ENCODE measurements around the gene LINGO3. TPM values are rescaled to one million over a fixed set of nuclear protein-coding genes. Genes with fewer than 3 reads are reported as not detected.

LINGO3 gene
- polyA plus RNA-seq, 3 donors, result 0.08 to 2.8 (median 2.2) TPM

DNA sequence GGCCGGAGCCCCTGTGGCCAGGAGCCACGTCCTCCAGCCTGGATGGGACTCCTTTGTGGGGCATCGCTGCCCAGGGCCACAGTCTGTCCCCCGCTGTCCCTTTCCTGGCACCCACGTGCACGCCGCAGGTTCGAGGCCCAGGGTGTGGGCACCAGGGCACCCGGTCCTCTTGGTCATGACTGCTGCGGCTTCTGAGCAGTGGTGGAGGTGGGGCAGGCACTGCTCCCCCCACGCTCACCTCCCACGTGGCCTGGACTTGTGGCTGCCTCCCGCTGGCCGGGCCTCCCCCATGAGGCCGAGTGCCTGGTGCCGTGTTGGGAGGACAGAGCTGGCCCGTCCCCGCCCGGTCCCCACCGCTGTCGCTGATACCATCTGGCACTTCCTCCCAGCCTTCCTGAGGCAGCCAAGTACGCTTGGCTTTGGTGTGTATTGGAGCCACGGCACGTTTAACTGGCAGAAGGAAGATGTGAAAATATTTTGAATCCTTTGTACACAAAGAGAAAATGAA, 33.3 kb upstream of the LINGO3 start:
- WGBS (ENCODE audit: insufficient coverage), result 48% methylated on average over 14 of the region's 24 CpGs
- peaks cover 15 to 20% of the 10 kb centered on the region in 2 donors for H3K36me3 ChIP-seq (replicated peaks in 1 of 2; ENCODE audit: control insufficient read depth in 1 of 2, insufficient read depth in 2 of 2, low read length in 2 of 2)
- peak overlapping the region in 2 of 7 donors; percentile 24 to 55 for H3K27ac Mint-ChIP-seq

DNA sequence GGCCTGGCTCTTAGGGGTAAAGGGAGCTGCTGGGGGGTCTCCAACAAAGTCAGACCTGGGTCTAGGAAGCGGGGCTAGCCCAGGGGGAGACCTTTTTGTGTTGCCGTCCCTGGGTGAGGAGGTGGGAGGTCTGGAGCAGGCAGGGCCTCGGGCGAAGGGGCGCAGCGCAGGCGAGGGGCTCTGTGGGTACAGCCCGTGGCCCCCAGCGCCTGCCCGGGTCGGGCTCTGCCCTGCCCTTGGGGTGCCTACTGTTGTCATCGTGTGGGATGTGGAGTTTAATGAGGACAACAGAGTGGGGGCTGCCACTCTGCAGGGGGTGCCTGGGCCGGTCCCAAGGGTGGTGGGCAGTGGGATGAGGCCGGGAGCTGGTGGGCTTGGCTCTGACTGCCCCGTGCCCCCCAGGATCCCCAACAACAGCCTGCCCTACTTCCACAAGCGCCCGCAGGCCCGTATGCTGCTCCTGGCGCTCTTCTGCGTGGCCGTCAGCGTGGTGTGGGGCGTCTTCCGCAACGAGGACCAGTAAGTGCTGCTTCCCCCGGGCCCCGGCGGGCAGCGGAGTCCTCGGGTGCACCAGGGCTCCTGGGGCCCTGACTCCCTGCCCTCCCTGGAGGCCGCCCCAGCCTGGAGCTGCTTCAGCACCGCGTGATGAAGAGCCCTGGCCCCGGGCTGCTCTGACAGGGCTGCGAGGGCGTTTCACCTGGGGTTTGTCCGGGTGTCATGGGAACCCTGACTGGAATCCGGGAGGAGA, 32.7 kb upstream of the LINGO3 start:
- Histone ChIP-seq H3K36me3 (replicated peaks in 1 of 2; ENCODE audit: control insufficient read depth in 1 of 2, insufficient read depth in 2 of 2, low read length in 2 of 2) (peaks cover 13 to 20% of the 10 kb centered on the region in 2 donors), H3K27me3 (ENCODE audit: control insufficient read depth in 2 of 2, insufficient read depth in 2 of 2, low read length in 2 of 2) (no peaks in the 10 kb centered on the region), H3K9me3 (replicated peaks in 1 of 2; ENCODE audit: control insufficient read depth in 1 of 2, insufficient read depth in 1 of 2, low read length in 2 of 2) (peaks cover 0 to under 1% of the 10 kb centered on the region in 2 donors), H3K4me1 (ENCODE audit: control insufficient read depth in 1 of 2, insufficient read depth in 2 of 2, low read length in 2 of 2) (no peaks in the 10 kb centered on the region), H3K79me2 (ENCODE audit: insufficient read depth, low read length) (peaks cover 2% of the 10 kb centered on the region), H4K20me1 (ENCODE audit: insufficient read depth, low read length) (peaks cover 12% of the 10 kb centered on the region), H3K27ac (ENCODE audit: low read depth in 1 of 2, low read length in 2 of 2) (no peak overlapping the region), H2AFZ (ENCODE audit: insufficient read depth, low read depth, low read length, poor library complexity, severe bottlenecking) (no peak overlapping the region), H3K4me3 (replicated peaks in 1 of 3; ENCODE audit: low read depth in 2 of 3, low read length in 3 of 3) (no peak overlapping the region), H3K4me2 (replicated peaks; ENCODE audit: extremely low read depth, low read length, poor library complexity, severe bottlenecking) (no peak overlapping the region), H3K9ac (ENCODE audit: insufficient read depth, low read length, poor library complexity, severe bottlenecking) (no peak overlapping the region)
- DNase-seq, result no peak
- Mint-ChIP-seq H3K4me3 (no peak overlapping the region), H3K27ac (peak overlapping the region in 1 of 7 donors; percentile 24), H3K36me3 (peaks cover 17 to 40% of the 10 kb centered on the region in 2 donors), H3K27me3 (ENCODE audit: low read depth in 3 of 3) (no peaks in the 10 kb centered on the region), H3K9me3 (peaks cover 0 to 1% (median 0%) of the 10 kb centered on the region in 7 donors), H3K4me1 (no peaks in the 10 kb centered on the region)
- WGBS (ENCODE audit: insufficient coverage), result 89% methylated on average over 27 of the region's 38 CpGs
- TF ChIP-seq, protein P1, sequence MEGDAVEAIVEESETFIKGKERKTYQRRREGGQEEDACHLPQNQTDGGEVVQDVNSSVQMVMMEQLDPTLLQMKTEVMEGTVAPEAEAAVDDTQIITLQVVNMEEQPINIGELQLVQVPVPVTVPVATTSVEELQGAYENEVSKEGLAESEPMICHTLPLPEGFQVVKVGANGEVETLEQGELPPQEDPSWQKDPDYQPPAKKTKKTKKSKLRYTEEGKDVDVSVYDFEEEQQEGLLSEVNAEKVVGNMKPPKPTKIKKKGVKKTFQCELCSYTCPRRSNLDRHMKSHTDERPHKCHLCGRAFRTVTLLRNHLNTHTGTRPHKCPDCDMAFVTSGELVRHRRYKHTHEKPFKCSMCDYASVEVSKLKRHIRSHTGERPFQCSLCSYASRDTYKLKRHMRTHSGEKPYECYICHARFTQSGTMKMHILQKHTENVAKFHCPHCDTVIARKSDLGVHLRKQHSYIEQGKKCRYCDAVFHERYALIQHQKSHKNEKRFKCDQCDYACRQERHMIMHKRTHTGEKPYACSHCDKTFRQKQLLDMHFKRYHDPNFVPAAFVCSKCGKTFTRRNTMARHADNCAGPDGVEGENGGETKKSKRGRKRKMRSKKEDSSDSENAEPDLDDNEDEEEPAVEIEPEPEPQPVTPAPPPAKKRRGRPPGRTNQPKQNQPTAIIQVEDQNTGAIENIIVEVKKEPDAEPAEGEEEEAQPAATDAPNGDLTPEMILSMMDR (IDR thresholded peaks at IDR 0.05), result no peak
- intact Hi-C loops (cut with micrococcal nuclease), result no loop called here

More for the DNA sequence above, 33.3 kb upstream of the LINGO3 start:
- Histone ChIP-seq H3K27me3 (ENCODE audit: control insufficient read depth in 2 of 2, insufficient read depth in 2 of 2, low read length in 2 of 2) (no peaks in the 10 kb centered on the region), H3K9ac (ENCODE audit: insufficient read depth, low read length, poor library complexity, severe bottlenecking) (no peak overlapping the region), H3K79me2 (ENCODE audit: insufficient read depth, low read length) (no peaks in the 10 kb centered on the region), H3K4me1 (ENCODE audit: control insufficient read depth in 1 of 2, insufficient read depth in 2 of 2, low read length in 2 of 2) (no peaks in the 10 kb centered on the region), H3K27ac (ENCODE audit: low read depth in 1 of 2, low read length in 2 of 2) (no peak overlapping the region), H4K20me1 (ENCODE audit: insufficient read depth, low read length) (peaks cover 9% of the 10 kb centered on the region), H3K9me3 (replicated peaks in 1 of 2; ENCODE audit: control insufficient read depth in 1 of 2, insufficient read depth in 1 of 2, low read length in 2 of 2) (no peaks in the 10 kb centered on the region), H3K4me2 (replicated peaks; ENCODE audit: extremely low read depth, low read length, poor library complexity, severe bottlenecking) (no peak overlapping the region), H2AFZ (ENCODE audit: insufficient read depth, low read depth, low read length, poor library complexity, severe bottlenecking) (no peak overlapping the region), H3K4me3 (replicated peaks in 1 of 3; ENCODE audit: low read depth in 2 of 3, low read length in 3 of 3) (no peak overlapping the region)
- Mint-ChIP-seq H3K4me3 (no peak overlapping the region), H3K27me3 (ENCODE audit: low read depth in 3 of 3) (peaks cover 0 to 1% (median 0%) of the 10 kb centered on the region in 3 donors), H3K36me3 (peaks cover 19 to 40% of the 10 kb centered on the region in 2 donors), H3K4me1 (no peaks in the 10 kb centered on the region), H3K9me3 (no peaks in the 10 kb centered on the region)
- TF ChIP-seq, protein P1 (IDR thresholded peaks at IDR 0.05), result no peak
- no peak for DNase-seq
- intact Hi-C loops (cut with micrococcal nuclease), result no loop called here

Measured in CD14-positive monocyte (primary cell).